Natural killer cell (primary cell): Measurements from ENCODE around the gene PLEKHN1. TPM values are rescaled to one million over a fixed set of nuclear protein-coding genes. Genes with fewer than 3 reads are reported as not detected.

ENCODE experiments used
- ATAC-seq, 3 donors: fragments of 150-1000 bp in 2 of 3; fragments of 200-7000 bp in 1 of 3; cut with Tn5 transposase; 1 replicate in 1 of 3; 2 replicates in 2 of 3; pipeline ENCODE4 v1.10.0; 2021; ENCODE audit warnings: mild to moderate bottlenecking in 2 of 3, moderate library complexity in 2 of 3
- DNase-seq, 2 donors: peaks; one replicate each; pipeline versions ENCODE4 v3.0.0 to v3.0.0-alpha.2; 2013 to 2021; ENCODE audit warnings: mixed read lengths in 1 of 2
- H3K27ac ChIP-seq: one replicate; pipeline ENCODE4 v1.5.1; 2013; ENCODE audit warnings: mild to moderate bottlenecking, low read length
- H3K27me3 ChIP-seq: one replicate; pipeline ENCODE4 v1.6.1; 2013; ENCODE audit warnings: low read length; ENCODE audit not compliant: control insufficient read depth, insufficient read depth
- H3K36me3 ChIP-seq: one replicate; pipeline ENCODE4 v1.6.1; 2013; ENCODE audit warnings: low read length; ENCODE audit not compliant: control insufficient read depth, insufficient read depth
- H3K4me1 ChIP-seq: one replicate; pipeline ENCODE4 v1.6.1; 2013; ENCODE audit warnings: low read length; ENCODE audit not compliant: control insufficient read depth, insufficient read depth
- H3K4me3 ChIP-seq: one replicate; pipeline ENCODE4 v1.5.1; 2013; ENCODE audit warnings: low read length
- H3K9me3 ChIP-seq: one replicate; pipeline ENCODE4 v1.6.1; 2013; ENCODE audit warnings: low read length; ENCODE audit not compliant: control insufficient read depth, insufficient read depth
- H3K27ac Mint-ChIP-seq, 2 donors: one replicate each; pipeline ENCODE4 v1.8.0; 2022; ENCODE audit warnings: mild to moderate bottlenecking in 2 of 2, mixed read lengths in 2 of 2, moderate library complexity in 1 of 2
- H3K27me3 Mint-ChIP-seq, 2 donors: one replicate each; pipeline ENCODE4 v1.8.0; 2022; ENCODE audit warnings: low read depth in 2 of 2, mixed read lengths in 2 of 2
- H3K36me3 Mint-ChIP-seq: one replicate; pipeline ENCODE4 v1.8.0; 2022; ENCODE audit warnings: mixed read lengths
- H3K4me1 Mint-ChIP-seq, 2 donors: one replicate each; pipeline ENCODE4 v1.8.0; 2022; ENCODE audit warnings: mixed read lengths in 2 of 2
- H3K4me3 Mint-ChIP-seq: one replicate; pipeline ENCODE4 v1.8.0; 2022; ENCODE audit warnings: mild to moderate bottlenecking, moderate library complexity, mixed read lengths
- H3K9me3 Mint-ChIP-seq, 2 donors: one replicate each; pipeline ENCODE4 v1.8.0; 2022; ENCODE audit warnings: mixed read lengths in 2 of 2
- CTCF ChIP-seq: fragments of 200-600 bp; IDR thresholded peaks from one replicate; pipeline ENCODE4 v1.8.0; 2022; ENCODE audit warnings: antibody characterized with exemption
- WGBS: methylation state at CpG from one replicate; pipeline ENCODE4 v1.1.7; 2013; ENCODE audit warnings: missing lambda C conversion rate; ENCODE audit not compliant: insufficient coverage; 5-methylcytosine and 5-hydroxymethylcytosine counted together
- intact Hi-C: fragments of 100-400 bp; cut with micrococcal nuclease; formaldehyde crosslinking; loops from one replicate; pipeline ENCODE4 v1.14.2; 2022
- total RNA-seq, 4 donors: library from RNA; stranded (reverse); fragments of 120-200 nt in 1 of 4; gene quantifications; one replicate each; pipeline versions ENCODE4 v1.2.3 to v1.2.4, GENCODE V29; 2013 to 2022

Gene PLEKHN1
- total RNA-seq, 3 donors from 2014 or later (not counting 1 experiment from before 2014, with no cell fraction given) = 1.3 to 1.9 (median 1.3) TPM

DNA sequence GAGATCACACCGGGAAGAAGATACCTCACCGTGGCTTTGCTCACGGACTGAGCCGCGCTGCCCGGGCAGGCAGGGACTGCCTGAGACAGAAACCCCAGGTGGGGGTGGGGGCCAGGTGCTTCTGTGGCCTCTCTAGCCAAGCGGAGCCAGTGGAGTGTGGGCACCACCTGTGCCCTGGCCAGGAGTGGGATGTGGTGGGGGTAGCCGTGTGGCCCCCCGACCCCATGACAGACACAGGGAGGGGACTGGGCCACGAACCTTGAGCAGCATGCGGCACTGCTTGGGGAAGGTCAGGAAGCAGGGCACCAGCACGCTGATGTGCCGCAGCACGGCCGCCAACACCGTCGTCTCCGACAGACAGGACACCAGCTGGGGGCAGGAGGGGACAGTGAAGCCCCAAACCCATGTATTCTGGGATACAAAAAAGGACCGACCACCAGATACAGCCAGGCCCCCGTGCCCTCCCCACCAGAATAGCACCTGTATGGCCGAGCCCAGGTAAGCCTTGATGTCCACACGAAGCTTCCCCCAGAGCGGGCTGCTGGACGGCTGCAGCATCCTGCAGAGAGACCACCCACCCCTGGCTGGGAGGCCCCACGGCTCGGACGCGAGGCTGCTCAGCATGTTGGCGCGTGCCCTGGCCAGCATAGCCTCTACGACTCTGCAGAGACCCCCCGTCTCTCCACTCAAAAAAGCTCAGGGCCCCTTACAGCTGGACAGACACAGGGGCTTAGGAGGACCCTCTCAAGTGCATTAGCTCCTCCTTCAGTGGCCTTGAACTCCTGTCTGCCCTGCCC lies 12.6 kb upstream of the PLEKHN1 start:
- peaks cover 6% of the 10 kb centered on the region for H3K36me3 Mint-ChIP-seq
- H3K9me3 Mint-ChIP-seq = no peaks in the 10 kb centered on the region
- no peak overlapping the region for H3K27ac Mint-ChIP-seq

GRCh38 chr1:954927-955326 lies 11.4 kb upstream of the PLEKHN1 start:
- Mint-ChIP-seq H3K4me1 (peaks cover 23 to 36% of the 10 kb centered on the region in 2 donors), H3K27ac (no peak overlapping the region), H3K27me3 (no peaks in the 10 kb centered on the region), H3K4me3 (no peak overlapping the region), H3K36me3 (peaks cover 6% of the 10 kb centered on the region), H3K9me3 (no peaks in the 10 kb centered on the region)
- H3K27ac ChIP-seq = no peak overlapping the region
- intact Hi-C loops = no loop called here
- no peak for ATAC-seq
- H3K36me3 ChIP-seq = peaks cover 62% of the 10 kb centered on the region
- DNase-seq = no peak
- no peak overlapping the region for H3K4me3 ChIP-seq
- H3K9me3 ChIP-seq = no peaks in the 10 kb centered on the region
- no peaks in the 10 kb centered on the region for H3K27me3 ChIP-seq
- 96% methylated on average over 13 of the region's 13 CpGs for WGBS
- no peak for TF ChIP-seq CTCF
- peaks cover 29% of the 10 kb centered on the region for H3K4me1 ChIP-seq

More for the DNA sequence above, 12.6 kb upstream of the PLEKHN1 start:
- no peaks in the 10 kb centered on the region for H3K27me3 Mint-ChIP-seq
- no peak overlapping the region for H3K4me3 ChIP-seq
- no peak overlapping the region for H3K27ac ChIP-seq
- peaks cover 20% of the 10 kb centered on the region for H3K4me1 ChIP-seq
- no peaks in the 10 kb centered on the region for H3K9me3 ChIP-seq
- H3K27me3 ChIP-seq = no peaks in the 10 kb centered on the region
- ATAC-seq (no peak), DNase-seq (no peak)
- peaks cover 21 to 34% of the 10 kb centered on the region in 2 donors for H3K4me1 Mint-ChIP-seq
- TF ChIP-seq CTCF = no peak
- H3K4me3 Mint-ChIP-seq = no peak overlapping the region
- 92% methylated on average over 32 of the region's 32 CpGs for WGBS
- peaks cover 73% of the 10 kb centered on the region for H3K36me3 ChIP-seq
- intact Hi-C loops = no loop called here

- Histone ChIP-seq H3K27me3 (no peaks in the 10 kb centered on the region), H3K4me1 (peaks cover 33% of the 10 kb centered on the region), H3K36me3 (peaks cover 57% of the 10 kb centered on the region), H3K27ac (no peak overlapping the region), H3K9me3 (no peaks in the 10 kb centered on the region), H3K4me3 (no peak overlapping the region)
- peaks cover 23 to 36% of the 10 kb centered on the region in 2 donors for H3K4me1 Mint-ChIP-seq
- DNase-seq = no peak
- H3K36me3 Mint-ChIP-seq = peaks cover 6% of the 10 kb centered on the region
- 54% methylated on average over 6 of the region's 6 CpGs for WGBS
- no peak for TF ChIP-seq CTCF
- H3K9me3 Mint-ChIP-seq = no peaks in the 10 kb centered on the region
- no peak for ATAC-seq
- no peak overlapping the region for H3K4me3 Mint-ChIP-seq
- H3K27ac Mint-ChIP-seq = no peak overlapping the region
- H3K27me3 Mint-ChIP-seq = no peaks in the 10 kb centered on the region
- intact Hi-C loops = no loop called here
These were observed 10.8 kb upstream of the PLEKHN1 start for GRCh38 chr1:955474-955873.
